SK-N-SH (cell line): ENCODE measurements around the gene RNF169. TPM values are rescaled to one million over a fixed set of nuclear protein-coding genes. Genes with fewer than 3 reads are reported as not detected.
"Not testable (repeated sequence)": the region's sequence is repeated elsewhere in the genome, so short reads cannot be mapped to it uniquely, and the experiment has no call there.

Experiments
- CTCF ChIA-PET: fragments of 300-600, 350-600 bp; formaldehyde crosslinking; extraction: SDS; loops from one replicate; lab custom pipeline; 2021; lab: Yijun Ruan, JAX
- POLR2A ChIA-PET: fragments of 350-600 bp; sonication (Branson Sonifier 250); formaldehyde crosslinking; extraction: SDS; loops from one replicate; lab custom pipeline; 2020; ENCODE audit warnings: antibody characterized with exemption, inconsistent platforms; lab: Yijun Ruan, JAX
- DNase-seq: peaks from one replicate; pipeline ENCODE4 v3.0.0; 2012
- H2AFZ ChIP-seq: fragments of 200-600 bp; sonication (generic); 2 replicates; pipeline ENCODE4 v1.8.1; 2016; ENCODE audit warnings: antibody characterized with exemption, mild to moderate bottlenecking, low read depth
- H3F3A ChIP-seq: fragments of 200-600 bp; sonication (generic); replicated peaks from 2 replicates; pipeline ENCODE3; 2016; ENCODE audit warnings: antibody characterized with exemption, mild to moderate bottlenecking; ENCODE audit not compliant: insufficient read depth
- H3K27ac ChIP-seq, 2 experiments: fragments of 200-500 bp in 1 of 2; fragments of 200-600 bp in 1 of 2; sonication (Bioruptor generic) in 1 of 2; sonication (generic), shearing (Covaris generic) in 1 of 2; 2 replicates each; pipeline versions ENCODE4 v1.5.1 to v1.6.1; 2014 to 2016; ENCODE audit warnings: low read depth in 2 of 2, inconsistent platforms in 1 of 2, low read length in 1 of 2, mild to moderate bottlenecking in 1 of 2, mixed read lengths in 1 of 2
- H3K27me3 ChIP-seq: fragments of 200-600 bp; sonication (generic), shearing (Covaris generic); 2 replicates; pipeline ENCODE4 v1.6.1; 2016; ENCODE audit warnings: mixed run types; ENCODE audit not compliant: insufficient read depth
- H3K36me3 ChIP-seq, 2 experiments: fragments of 200-500 bp in 1 of 2; fragments of 200-600 bp in 1 of 2; sonication (Bioruptor generic) in 1 of 2; sonication (generic) in 1 of 2; replicated peaks in 1 of 2; 2 replicates each; pipeline versions ENCODE3 to v1.5.1; 2014 to 2016; ENCODE audit warnings: low read length in 1 of 2, mild to moderate bottlenecking in 1 of 2; ENCODE audit not compliant: insufficient read depth in 2 of 2, control insufficient read depth in 1 of 2
- H3K4me1 ChIP-seq, 2 experiments: fragments of 200-500 bp in 1 of 2; fragments of 200-600 bp in 1 of 2; sonication (Bioruptor generic) in 1 of 2; sonication (generic), shearing (Covaris generic) in 1 of 2; 2 replicates each; pipeline versions ENCODE4 v1.5.1 to v1.6.1; 2014 to 2016; ENCODE audit warnings: low read depth in 1 of 2, low read length in 1 of 2, mixed run types in 1 of 2; ENCODE audit not compliant: insufficient read depth in 2 of 2, control insufficient read depth in 1 of 2
- H3K4me2 ChIP-seq: fragments of 200-600 bp; sonication (generic), shearing (Covaris generic); 2 replicates; pipeline ENCODE4 v1.6.1; 2017; ENCODE audit warnings: mixed run types
- H3K4me3 ChIP-seq, 2 experiments: fragments of 200-500 bp in 1 of 2; fragments of 200-600 bp in 1 of 2; sonication (Bioruptor generic) in 1 of 2; sonication (generic), shearing (Covaris generic) in 1 of 2; 2 replicates each; pipeline versions ENCODE4 v1.5.1 to v1.8.1; 2014 to 2016; ENCODE audit warnings: low read depth in 2 of 2, inconsistent platforms in 1 of 2, low read length in 1 of 2, mild to moderate bottlenecking in 1 of 2, mixed read lengths in 1 of 2, moderate library complexity in 1 of 2
- H3K79me2 ChIP-seq: fragments of 200-600 bp; sonication (generic); 2 replicates; pipeline ENCODE4 v1.8.1; 2017; ENCODE audit warnings: mild to moderate bottlenecking; ENCODE audit not compliant: insufficient read depth
- H3K9ac ChIP-seq: fragments of 200-600 bp; sonication (generic); 2 replicates; pipeline ENCODE4 v1.6.1; 2017; ENCODE audit warnings: mixed run types
- H3K9me2 ChIP-seq: fragments of 200-600 bp; sonication (generic); 2 replicates; pipeline ENCODE4 v1.6.1; 2017; ENCODE audit warnings: mixed run types
- H3K9me3 ChIP-seq: fragments of 200-600 bp; sonication (generic); 2 replicates; pipeline ENCODE4 v1.6.1; 2017; ENCODE audit warnings: mixed run types, mild to moderate bottlenecking, moderate library complexity
- H4K20me1 ChIP-seq: fragments of 200-600 bp; sonication (generic); 2 replicates; pipeline ENCODE4 v1.6.1; 2017; ENCODE audit warnings: mild to moderate bottlenecking, mixed run types; ENCODE audit not compliant: insufficient read depth
- FOXJ3 ChIP-seq: sonication (generic); formaldehyde crosslinking; IDR thresholded peaks from 2 replicates; pipeline ENCODE4 v1.5.1; 2020; ENCODE audit warnings: mild to moderate bottlenecking, missing genetic modification reagents
- MAX ChIP-seq: IDR thresholded peaks from 2 replicates; pipeline ENCODE4 v1.4.0; 2012; ENCODE audit warnings: low read depth
- MXI1 ChIP-seq: IDR thresholded peaks from 2 replicates; pipeline ENCODE4 v1.6.1; 2012; ENCODE audit warnings: mild to moderate bottlenecking, low read depth, low read length, improper control_type of control experiment
- NRF1 ChIP-seq: IDR thresholded peaks from 2 replicates; pipeline ENCODE4 v1.6.1; 2012; ENCODE audit warnings: low read depth, mild to moderate bottlenecking, low read length
- PBX3 ChIP-seq: IDR thresholded peaks from 2 replicates; pipeline ENCODE4; 2012
- POLR2AphosphoS5 ChIP-seq: IDR thresholded peaks from 2 replicates; pipeline ENCODE4 v1.6.1; 2012; ENCODE audit warnings: low read depth, low read length
- RAD21 ChIP-seq: IDR thresholded peaks from 2 replicates; pipeline ENCODE4 v1.6.1; 2012; ENCODE audit warnings: mild to moderate bottlenecking, low read length
- RFX5 ChIP-seq: IDR thresholded peaks from 2 replicates; pipeline ENCODE4 v1.6.1; 2012; ENCODE audit warnings: mild to moderate bottlenecking, improper control_type of control experiment, low read length
- RXRA ChIP-seq: IDR thresholded peaks from 2 replicates; pipeline ENCODE4 v1.4.0; 2012; ENCODE audit warnings: low read depth, mild to moderate bottlenecking, borderline replicate concordance
- USF2 ChIP-seq: fragments of 150-350 bp; IDR thresholded peaks from 2 replicates; pipeline ENCODE4 v1.6.1; 2017; ENCODE audit warnings: antibody characterized with exemption, low read length, low read depth, borderline replicate concordance
- ZBTB33 ChIP-seq: IDR thresholded peaks from 2 replicates; pipeline ENCODE4 v1.4.0; 2012; ENCODE audit warnings: low read depth, borderline replicate concordance
- WGBS: methylation state at CpG from one replicate; pipeline ENCODE4 v1.1.6; 2017; ENCODE audit warnings: low lambda C conversion rate; 5-methylcytosine and 5-hydroxymethylcytosine counted together
- polyA plus RNA-seq, 3 experiments: library from polyadenylated mRNA; depleted of rRNA; stranded (reverse); fragments of >200 nt; gene quantifications; 2 replicates each; pipeline ENCODE4 v1.2.3, GENCODE V29; 2012

RNF169 gene
- polyA plus RNA-seq, 1 of the 3 experiments (the other 2 are of a cell fraction) = 2.2 TPM

- peak overlapping the region; percentile 84 for H3K4me2 ChIP-seq
- no peak for DNase-seq
- no peak for TF ChIP-seq ZBTB33
- no peak for TF ChIP-seq MXI1
- no peak for TF ChIP-seq USF2
- TF ChIP-seq RFX5 = no peak
- TF ChIP-seq PBX3 = no peak
- TF ChIP-seq RAD21 = no peak
- TF ChIP-seq MAX = no peak
- no peak for TF ChIP-seq NRF1
- TF ChIP-seq FOXJ3 = no peak
- TF ChIP-seq POLR2AphosphoS5 = no peak
- TF ChIP-seq RXRA = no peak
- no peaks in the 10 kb centered on the region for H4K20me1 ChIP-seq
- CTCF ChIA-PET = interaction anchor here (0.7 to 2.6 kb wide), 4 partner anchors 10 to 135 kb away, joined by 3 to 11 read pairs (median 7); no protein-coding TSS in a partner anchor
- H3K9me2 ChIP-seq = no peaks in the 10 kb centered on the region
- H2AFZ ChIP-seq = no peak overlapping the region
- no peaks in the 10 kb centered on the region for H3K9me3 ChIP-seq
- H3F3A ChIP-seq = peaks cover 21% of the 10 kb centered on the region
- peaks cover 0 to 4% of the 10 kb centered on the region in 2 experiments for H3K36me3 ChIP-seq
- H3K79me2 ChIP-seq = peaks cover 56% of the 10 kb centered on the region
- POLR2A ChIA-PET = no interaction called here
- no peaks in the 10 kb centered on the region for H3K27me3 ChIP-seq
- H3K4me3 ChIP-seq = peak overlapping the region; percentile 69 to 79
- peaks cover 13 to 15% of the 10 kb centered on the region in 2 experiments; a peak in 3 of 4 replicates for H3K4me1 ChIP-seq
- 47% methylated on average over 2 of the region's 2 CpGs for WGBS
- peak overlapping the region; percentile 82; the same call in 1 of the 2 replicates for H3K9ac ChIP-seq
- peak overlapping the region in 1 of 2 experiments; percentile 71; a peak in 2 of 4 replicates for H3K27ac ChIP-seq
Observed at GRCh38 chr11:74749965-74750296, 1.3 kb downstream of the RNF169 start.

- Histone ChIP-seq H3K4me2 (peak overlapping the region; percentile 84; the same call in 1 of the 2 replicates), H3F3A (peaks cover 26% of the 10 kb centered on the region), H3K79me2 (peaks cover 62% of the 10 kb centered on the region), H3K4me1 (peaks cover 13 to 20% of the 10 kb centered on the region in 2 experiments; a peak in 3 of 4 replicates)
- POLR2A ChIA-PET, H3K9ac ChIP-seq, H4K20me1 ChIP-seq, H3K4me3 ChIP-seq, H2AFZ ChIP-seq, H3K9me3 ChIP-seq, H3K27me3 ChIP-seq, DNase-seq, H3K36me3 ChIP-seq, H3K27ac ChIP-seq, H3K9me2 ChIP-seq: not testable (repeated sequence)
- 94% methylated on average over 14 of the region's 14 CpGs for WGBS
- CTCF ChIA-PET = interaction anchor here (1.7 to 2.6 kb wide), 3 partner anchors 11 to 48 kb away, joined by 4 to 11 read pairs (median 10); no protein-coding TSS in a partner anchor
Observed at GRCh38 chr11:74750598-74750997, 1.9 kb downstream of the RNF169 start.
